Sigmoid colon (tissue), 7 donors: ENCODE measurements around the gene KIRREL3. TPM values are rescaled to one million over a fixed set of nuclear protein-coding genes. Genes with fewer than 3 reads are reported as not detected.

ENCODE experiments used
- DNase-seq: peaks from one replicate; pipeline ENCODE4 v3.0.0-alpha.2; 2019
- H3K27ac ChIP-seq, 4 donors: fragments of 200-600 bp; sonication (generic); one replicate each; pipeline ENCODE4 v1.5.1; 2016 to 2019; ENCODE audit warnings: mild to moderate bottlenecking in 1 of 4
- H3K27me3 ChIP-seq, 3 donors: fragments of 200-600 bp; sonication (generic); one replicate each; pipeline ENCODE4 v1.5.1; 2019; ENCODE audit warnings: mild to moderate bottlenecking in 1 of 3
- H3K36me3 ChIP-seq, 4 donors: fragments of 200-600 bp; sonication (generic); one replicate each; pipeline ENCODE4 v1.5.1; 2016 to 2019
- H3K4me1 ChIP-seq, 4 donors: fragments of 200-600 bp; sonication (generic); one replicate each; pipeline ENCODE4 v1.5.1; 2017 to 2019
- H3K4me3 ChIP-seq, 4 donors: fragments of 200-600 bp; sonication (generic); one replicate each; pipeline ENCODE4 v1.5.1; 2017 to 2019; ENCODE audit warnings: mild to moderate bottlenecking in 2 of 4, moderate library complexity in 1 of 4
- H3K9me3 ChIP-seq, 4 donors: fragments of 200-600 bp in 3 of 4; sonication (generic) in 3 of 4; one replicate each; pipeline versions ENCODE4 v1.5.1 to v1.6.1; 2013 to 2019
- EP300 ChIP-seq, 4 donors: sonication (generic); formaldehyde crosslinking; IDR thresholded peaks; one replicate each; pipeline ENCODE4 v1.6.1; 2017; ENCODE audit warnings: antibody characterized with exemption in 4 of 4
- POLR2A ChIP-seq, 2 donors: fragments of 450-650 bp; IDR thresholded peaks; one replicate each; pipeline ENCODE4 v1.6.1; 2016; ENCODE audit warnings: antibody characterized with exemption in 2 of 2, mild to moderate bottlenecking in 2 of 2, moderate library complexity in 2 of 2
- POLR2AphosphoS5 ChIP-seq, 4 donors: sonication (generic); formaldehyde crosslinking; IDR thresholded peaks; one replicate each; pipeline ENCODE4 v1.6.1; 2017; ENCODE audit warnings: antibody characterized with exemption in 4 of 4
- WGBS, 2 donors: extraction: QIAGEN DNeasy Blood & Tissue Kit; methylation state at CpG; one replicate each; pipeline ENCODE4 v1.1.7; 2013; 5-methylcytosine and 5-hydroxymethylcytosine counted together
- intact Hi-C: fragments of 100-400 bp; cut with DNase I; formaldehyde crosslinking; loops from one replicate; pipeline ENCODE4 v1.15.1; 2023
- polyA plus RNA-seq, 3 donors: library from polyadenylated mRNA; stranded (reverse); fragments of 200-250 nt; gene quantifications; one replicate each; pipeline ENCODE4 v1.2.3, GENCODE V29; 2013
- total RNA-seq, 4 donors: library from RNA; depleted of rRNA; stranded (reverse); fragments of >200 nt; gene quantifications; one replicate each; pipeline ENCODE4 v1.1.0, GENCODE V29; 2016
- TF ChIP-seq, protein P1 (sequence below), 4 experiments: fragments of 450-650 bp in 3 of 4; fragments of 200-600 bp in 1 of 4; IDR thresholded peaks; one replicate each; pipeline ENCODE4 v1.5.1; 2016 to 2019; ENCODE audit warnings: antibody characterized with exemption in 4 of 4, mild to moderate bottlenecking in 3 of 4, moderate library complexity in 2 of 4
- donor health status: healthy with polysubstance abuse.
- donor health status: Bipolar disorder and iron deficiency.
- donor health status: healthy.

Gene KIRREL3
- total and polyA plus RNA-seq, 7 donors = under 0.01 to 3.3 (median 1.0) TPM

DNA sequence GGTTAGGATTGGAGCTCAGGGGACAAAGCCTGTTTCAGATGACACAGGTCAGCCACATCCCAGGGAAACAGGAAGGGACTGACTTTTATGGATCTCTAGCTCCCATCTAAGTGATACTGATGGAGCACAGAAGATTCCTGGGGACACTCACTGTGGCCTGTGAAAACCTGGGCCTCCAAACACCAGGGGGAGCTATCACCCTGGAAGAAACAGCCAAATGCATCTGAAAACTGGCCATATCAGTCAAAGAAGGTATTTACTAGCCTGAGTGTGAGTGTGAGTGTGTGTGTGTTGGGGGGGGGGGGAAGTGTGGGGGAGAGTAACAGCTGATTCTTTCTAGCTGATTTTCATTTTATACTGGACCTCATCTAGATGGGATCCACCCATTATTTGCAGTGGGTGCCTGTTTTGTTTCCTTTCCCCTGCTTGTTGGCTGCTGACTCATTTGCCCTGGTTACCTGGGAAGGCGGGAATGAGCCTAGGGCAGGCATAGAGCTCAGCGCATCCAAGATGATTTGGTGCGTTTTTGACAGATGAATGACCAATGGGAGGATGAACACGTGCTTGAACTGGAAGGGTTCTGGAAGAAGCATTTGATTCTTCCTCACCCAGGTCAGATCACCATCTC lies 284.0 kb downstream of the KIRREL3 start:
- DNase-seq = no peak
- Histone ChIP-seq H3K4me1 (no peaks in the 10 kb centered on the region), H3K9me3 (no peaks in the 10 kb centered on the region), H3K4me3 (no peak overlapping the region), H3K27ac (no peak overlapping the region), H3K27me3 (no peaks in the 10 kb centered on the region), H3K36me3 (no peaks in the 10 kb centered on the region)
- no peak for TF ChIP-seq EP300 (IDR thresholded peaks at IDR 0.05)
- TF ChIP-seq, protein P1, sequence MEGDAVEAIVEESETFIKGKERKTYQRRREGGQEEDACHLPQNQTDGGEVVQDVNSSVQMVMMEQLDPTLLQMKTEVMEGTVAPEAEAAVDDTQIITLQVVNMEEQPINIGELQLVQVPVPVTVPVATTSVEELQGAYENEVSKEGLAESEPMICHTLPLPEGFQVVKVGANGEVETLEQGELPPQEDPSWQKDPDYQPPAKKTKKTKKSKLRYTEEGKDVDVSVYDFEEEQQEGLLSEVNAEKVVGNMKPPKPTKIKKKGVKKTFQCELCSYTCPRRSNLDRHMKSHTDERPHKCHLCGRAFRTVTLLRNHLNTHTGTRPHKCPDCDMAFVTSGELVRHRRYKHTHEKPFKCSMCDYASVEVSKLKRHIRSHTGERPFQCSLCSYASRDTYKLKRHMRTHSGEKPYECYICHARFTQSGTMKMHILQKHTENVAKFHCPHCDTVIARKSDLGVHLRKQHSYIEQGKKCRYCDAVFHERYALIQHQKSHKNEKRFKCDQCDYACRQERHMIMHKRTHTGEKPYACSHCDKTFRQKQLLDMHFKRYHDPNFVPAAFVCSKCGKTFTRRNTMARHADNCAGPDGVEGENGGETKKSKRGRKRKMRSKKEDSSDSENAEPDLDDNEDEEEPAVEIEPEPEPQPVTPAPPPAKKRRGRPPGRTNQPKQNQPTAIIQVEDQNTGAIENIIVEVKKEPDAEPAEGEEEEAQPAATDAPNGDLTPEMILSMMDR (IDR thresholded peaks at IDR 0.05) = peak in 2 of 4 experiments; percentile 19 to 34
- WGBS, 2 donors = 65 to 87% methylated on average over 4 of the region's 4 CpGs
- intact Hi-C loops = loop anchor here (2.0 kb wide), 1 partner anchor 274 kb away; no protein-coding TSS in a partner anchor

DNA sequence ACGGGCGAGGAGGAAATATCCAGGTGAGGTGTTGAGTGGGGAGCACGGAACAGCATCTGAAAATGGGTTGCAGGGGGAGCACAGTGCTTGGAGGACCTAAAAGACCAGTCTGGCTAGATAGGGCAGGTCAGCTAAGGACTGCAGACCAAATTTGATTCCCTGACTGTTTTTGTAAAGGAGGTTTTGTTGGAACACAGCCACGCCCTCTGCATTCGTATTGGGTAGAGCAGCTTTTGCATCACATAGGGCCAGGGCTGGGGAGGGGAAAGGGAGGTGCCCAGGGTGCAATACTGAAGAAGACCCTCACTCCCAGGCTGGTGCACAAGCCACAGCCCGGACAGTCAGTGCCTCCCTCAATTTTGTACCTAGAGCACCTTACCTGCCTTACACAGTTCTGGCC lies 286.8 kb downstream of the KIRREL3 start:
- no peak overlapping the region for H3K4me3 ChIP-seq
- no peaks in the 10 kb centered on the region for H3K9me3 ChIP-seq
- TF ChIP-seq POLR2AphosphoS5 (IDR thresholded peaks at IDR 0.05) (no peak), POLR2A (IDR thresholded peaks at IDR 0.05) (no peak), EP300 (IDR thresholded peaks at IDR 0.05) (no peak)
- TF ChIP-seq, protein P1 (IDR thresholded peaks at IDR 0.05) = no peak
- intact Hi-C loops = no loop called here
- H3K27me3 ChIP-seq = no peaks in the 10 kb centered on the region
- 78 to 89% methylated on average over 6 of the region's 6 CpGs for WGBS, 2 donors
- H3K27ac ChIP-seq = no peak overlapping the region
- H3K36me3 ChIP-seq = no peaks in the 10 kb centered on the region
- no peaks in the 10 kb centered on the region for H3K4me1 ChIP-seq
- DNase-seq = no peak

GRCh38 chr11:126711977-126712625 lies 288.5 kb downstream of the KIRREL3 start:
- intact Hi-C loops = no loop called here
- TF ChIP-seq POLR2AphosphoS5 (IDR thresholded peaks at IDR 0.05) (no peak), EP300 (IDR thresholded peaks at IDR 0.05) (no peak), POLR2A (IDR thresholded peaks at IDR 0.05) (no peak)
- TF ChIP-seq, protein P1 (IDR thresholded peaks at IDR 0.05) = no peak
- Histone ChIP-seq H3K36me3 (no peaks in the 10 kb centered on the region), H3K4me3 (no peak overlapping the region), H3K27ac (no peak overlapping the region), H3K9me3 (no peaks in the 10 kb centered on the region), H3K27me3 (no peaks in the 10 kb centered on the region), H3K4me1 (no peaks in the 10 kb centered on the region)
- 68 to 78% methylated on average over 27 of the region's 27 CpGs for WGBS, 2 donors
- DNase-seq = no peak

- DNase-seq = no peak
- no peaks in the 10 kb centered on the region for H3K9me3 ChIP-seq
- no peaks in the 10 kb centered on the region for H3K27me3 ChIP-seq
- H3K36me3 ChIP-seq = no peaks in the 10 kb centered on the region
- no peak overlapping the region for H3K4me3 ChIP-seq
- TF ChIP-seq EP300 (IDR thresholded peaks at IDR 0.05) = no peak
- no peak overlapping the region for H3K27ac ChIP-seq
- H3K4me1 ChIP-seq = no peaks in the 10 kb centered on the region
- 94 to 96% methylated on average over 4 of the region's 4 CpGs for WGBS, 2 donors
- intact Hi-C loops = no loop called here
These were observed 289.7 kb downstream of the KIRREL3 start for GRCh38 chr11:126710804-126711399.

GRCh38 chr11:126707498-126707897 lies 293.1 kb downstream of the KIRREL3 start:
- intact Hi-C loops = no loop called here
- WGBS, 2 donors = 65 to 80% methylated on average over 2 of the region's 2 CpGs

More at GRCh38 chr11:126707498-126707897, 293.1 kb downstream of the KIRREL3 start:
- no peak for TF ChIP-seq POLR2AphosphoS5 (IDR thresholded peaks at IDR 0.05)
- TF ChIP-seq, protein P1 (IDR thresholded peaks at IDR 0.05) = no peak
- no peak for TF ChIP-seq POLR2A (IDR thresholded peaks at IDR 0.05)
- TF ChIP-seq EP300 (IDR thresholded peaks at IDR 0.05) = no peak
- Histone ChIP-seq H3K4me3 (no peak overlapping the region), H3K27ac (no peak overlapping the region), H3K4me1 (peaks cover 0 to 11% (median 7%) of the 10 kb centered on the region in 4 donors), H3K27me3 (no peaks in the 10 kb centered on the region), H3K36me3 (no peaks in the 10 kb centered on the region), H3K9me3 (no peaks in the 10 kb centered on the region)
- DNase-seq = no peak
